ENCODE results near the gene ARPC1A.

ARPC1A gene

DNA sequence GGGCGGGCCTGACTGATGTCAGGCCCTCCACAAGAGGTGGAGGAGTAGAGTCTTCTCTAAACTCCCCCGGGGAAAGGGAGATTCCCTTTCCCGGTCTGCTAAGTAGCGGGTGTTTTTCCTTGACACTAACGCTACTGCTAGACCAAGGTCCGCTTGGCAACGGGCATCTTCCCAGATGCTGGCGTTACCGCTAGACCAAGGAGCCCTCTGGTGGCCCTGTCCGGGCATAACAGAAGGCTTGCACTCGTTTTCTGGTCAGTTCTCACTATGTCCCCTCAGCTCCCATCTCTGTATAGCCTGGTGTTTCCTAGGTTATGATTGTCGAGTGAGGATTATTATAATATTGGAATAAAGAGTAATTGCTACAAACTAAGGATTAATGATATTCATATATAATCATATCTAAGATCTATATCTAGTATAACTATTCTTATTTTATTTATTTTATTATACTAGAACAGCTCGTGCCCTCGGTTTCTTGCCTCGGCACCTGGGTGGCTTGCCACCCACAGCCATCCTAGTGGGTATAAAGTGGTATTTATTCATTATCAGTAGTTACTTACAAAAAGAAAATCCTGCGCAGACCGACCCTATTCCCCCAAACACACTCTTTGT is 89.9 kb downstream of the ARPC1A start:
- DNase-seq = peak; percentile 10 to 31 (median 27)

Measured in NCI-H1417 (cell line).